ENCODE results near the gene SP1.

DNA sequence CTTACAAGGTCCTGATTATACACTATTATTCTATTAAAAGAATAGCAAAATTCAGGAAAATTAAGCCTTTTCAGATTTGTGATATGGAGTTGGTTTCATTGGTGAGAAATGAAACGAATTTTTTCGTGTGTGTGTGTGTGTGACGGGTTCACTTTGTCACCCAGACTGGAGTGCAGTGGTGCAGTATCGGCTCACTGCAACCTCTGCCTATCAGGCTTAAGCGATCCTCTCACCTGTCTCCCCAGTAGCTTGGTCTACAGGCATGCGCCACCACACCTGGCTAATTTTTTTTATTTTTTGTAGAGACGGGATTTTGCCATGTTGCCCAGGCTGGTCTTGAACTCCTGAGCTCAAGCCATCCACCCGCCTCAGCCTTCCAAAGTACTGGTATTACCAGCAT lies 81.6 kb downstream of the SP1 start:
- TF ChIP-seq, protein P1, sequence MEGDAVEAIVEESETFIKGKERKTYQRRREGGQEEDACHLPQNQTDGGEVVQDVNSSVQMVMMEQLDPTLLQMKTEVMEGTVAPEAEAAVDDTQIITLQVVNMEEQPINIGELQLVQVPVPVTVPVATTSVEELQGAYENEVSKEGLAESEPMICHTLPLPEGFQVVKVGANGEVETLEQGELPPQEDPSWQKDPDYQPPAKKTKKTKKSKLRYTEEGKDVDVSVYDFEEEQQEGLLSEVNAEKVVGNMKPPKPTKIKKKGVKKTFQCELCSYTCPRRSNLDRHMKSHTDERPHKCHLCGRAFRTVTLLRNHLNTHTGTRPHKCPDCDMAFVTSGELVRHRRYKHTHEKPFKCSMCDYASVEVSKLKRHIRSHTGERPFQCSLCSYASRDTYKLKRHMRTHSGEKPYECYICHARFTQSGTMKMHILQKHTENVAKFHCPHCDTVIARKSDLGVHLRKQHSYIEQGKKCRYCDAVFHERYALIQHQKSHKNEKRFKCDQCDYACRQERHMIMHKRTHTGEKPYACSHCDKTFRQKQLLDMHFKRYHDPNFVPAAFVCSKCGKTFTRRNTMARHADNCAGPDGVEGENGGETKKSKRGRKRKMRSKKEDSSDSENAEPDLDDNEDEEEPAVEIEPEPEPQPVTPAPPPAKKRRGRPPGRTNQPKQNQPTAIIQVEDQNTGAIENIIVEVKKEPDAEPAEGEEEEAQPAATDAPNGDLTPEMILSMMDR (IDR thresholded peaks at IDR 0.05; ENCODE audit: insufficient read depth, low read length, poor library complexity, severe bottlenecking) = no peak
- no peak for TF ChIP-seq EZH2phosphoT487 (conservative IDR thresholded peaks at IDR 0.05; ENCODE audit: low read length)

Data from SU-DHL-6 (cell line).